Kidney epithelial cell (primary cell): ENCODE measurements around the gene PIGQ. TPM values are rescaled to one million over a fixed set of nuclear protein-coding genes. Genes with fewer than 3 reads are reported as not detected.

Source experiments
- DNase-seq: peaks from one replicate; pipeline ENCODE4 v3.0.0-alpha.2; 2010; ENCODE audit warnings: low read depth
- H3K27me3 ChIP-seq: 2 replicates; pipeline ENCODE4 v1.6.0; 2011; ENCODE audit warnings: low read length; ENCODE audit not compliant: control insufficient read depth, insufficient read depth
- H3K36me3 ChIP-seq: 2 replicates; pipeline ENCODE4 v1.5.1; 2011; ENCODE audit warnings: low read length; ENCODE audit not compliant: control insufficient read depth, insufficient read depth
- H3K4me3 ChIP-seq: 2 replicates; pipeline ENCODE4 v1.5.1; 2011; ENCODE audit warnings: low read depth, mild to moderate bottlenecking, control low read depth, low read length
- CTCF ChIP-seq: IDR thresholded peaks from 2 replicates; pipeline ENCODE4 v1.5.1; 2011; ENCODE audit warnings: mild to moderate bottlenecking, moderate library complexity, low read length, control low read depth, inconsistent platforms; ENCODE audit not compliant: insufficient read depth, poor library complexity, severe bottlenecking
- total RNA-seq: library from RNA; depleted of rRNA; stranded (reverse); fragments of >200 nt; gene quantifications from 2 replicates; pipeline ENCODE4 v1.2.3, GENCODE V29; 2015

Gene PIGQ
- total RNA-seq, 1 donor from 2014 or later, result 54.9 TPM

GRCh38 chr16:633336-634050 is 63.7 kb downstream of the PIGQ start:
- H3K36me3 ChIP-seq, result no peaks in the 10 kb centered on the region
- TF ChIP-seq CTCF, result no peak
- DNase-seq, result no peak

More at GRCh38 chr16:633336-634050, 63.7 kb downstream of the PIGQ start:
- H3K4me3 ChIP-seq, result no peak overlapping the region
- H3K27me3 ChIP-seq, result peaks cover 4% of the 10 kb centered on the region

Other genes starting within 250 kb of the PIGQ start
- 40.5 and 43.0 TPM in 2 replicates for gene AXIN1, start 217.2 kb upstream of the PIGQ start, total RNA-seq
- 107 and 137 TPM in 2 replicates for gene MRPL28, start 199.4 kb upstream of the PIGQ start, total RNA-seq
- gene PGAP6, start 188.0 kb upstream of the PIGQ start, total RNA-seq, result 114 and 160 TPM in 2 replicates
- gene NME4, start 172.8 kb upstream of the PIGQ start, total RNA-seq, result 97.2 and 126 TPM in 2 replicates
- gene DECR2, start 168.1 kb upstream of the PIGQ start, total RNA-seq, result 15.1 and 27.0 TPM in 2 replicates
- 34.5 and 36.2 TPM in 2 replicates for gene RAB11FIP3, start 144.3 kb upstream of the PIGQ start, total RNA-seq
- 47.1 and 54.5 TPM in 2 replicates for gene CAPN15, start 42.3 kb upstream of the PIGQ start, total RNA-seq
- not detected in 2 replicates for gene PRR35, start 9.6 kb upstream of the PIGQ start, total RNA-seq
- 0.46 and 2.3 TPM in 2 replicates for gene NHLRC4, start 3.0 kb upstream of the PIGQ start, total RNA-seq
- gene RAB40C, start 20.1 kb downstream of the PIGQ start, total RNA-seq, result 16.5 and 26.9 TPM in 2 replicates
- gene WFIKKN1, start 61.0 kb downstream of the PIGQ start, total RNA-seq, result 0.08 TPM in 1 of 2 replicates, not detected in the other
- gene METTL26, start 66.3 kb downstream of the PIGQ start, total RNA-seq, result 170 and 203 TPM in 2 replicates
- gene MCRIP2, start 71.9 kb downstream of the PIGQ start, total RNA-seq, result 41.7 and 59.8 TPM in 2 replicates
- gene WDR90, start 79.4 kb downstream of the PIGQ start, total RNA-seq, result 17.0 and 21.0 TPM in 2 replicates
- 68.0 and 76.8 TPM in 2 replicates for gene RHOT2, start 98.2 kb downstream of the PIGQ start, total RNA-seq
- 0.88 and 0.96 TPM in 2 replicates for gene RHBDL1, start 105.7 kb downstream of the PIGQ start, total RNA-seq
- gene STUB1, start 110.4 kb downstream of the PIGQ start, total RNA-seq, result 133 and 179 TPM in 2 replicates
- gene JMJD8, start 114.4 kb downstream of the PIGQ start, total RNA-seq, result 59.4 and 72.8 TPM in 2 replicates
- 22.0 and 23.9 TPM in 2 replicates for gene WDR24, start 120.4 kb downstream of the PIGQ start, total RNA-seq
- gene FBXL16, start 135.8 kb downstream of the PIGQ start, total RNA-seq, result 0.17 and 0.82 TPM in 2 replicates
- 116 and 161 TPM in 2 replicates for gene METRN, start 145.2 kb downstream of the PIGQ start, total RNA-seq
- gene ANTKMT, start 151.2 kb downstream of the PIGQ start, total RNA-seq, result 42.4 and 61.9 TPM in 2 replicates
- gene CCDC78, start 156.5 kb downstream of the PIGQ start, total RNA-seq, result 2.5 and 6.1 TPM in 2 replicates
- gene HAGHL, start 157.1 kb downstream of the PIGQ start, total RNA-seq, result 17.7 and 18.8 TPM in 2 replicates
- gene CIAO3, start 171.0 kb downstream of the PIGQ start, total RNA-seq, result 34.5 and 40.3 TPM in 2 replicates
- gene MSLN, start 190.8 kb downstream of the PIGQ start, total RNA-seq, result 8.6 and 14.2 TPM in 2 replicates
- gene RPUSD1, start 218.4 kb downstream of the PIGQ start, total RNA-seq, result 42.0 and 51.7 TPM in 2 replicates
- gene CHTF18, start 218.7 kb downstream of the PIGQ start, total RNA-seq, result 20.8 and 23.9 TPM in 2 replicates
- not detected in 2 replicates for gene GNG13, start 230.8 kb downstream of the PIGQ start, total RNA-seq